NT2/D1 (cell line): ENCODE data around the gene TTC19.

Experiments used
- SUZ12 ChIP-seq: IDR thresholded peaks from 2 replicates; pipeline ENCODE4 v1.6.1; 2011; ENCODE audit not compliant: insufficient read length, insufficient read depth; ENCODE audit errors: extremely low read depth
- YY1 ChIP-seq: IDR thresholded peaks from 2 replicates; pipeline ENCODE4 v1.6.1; 2011; ENCODE audit not compliant: insufficient read length, insufficient read depth

DNA sequence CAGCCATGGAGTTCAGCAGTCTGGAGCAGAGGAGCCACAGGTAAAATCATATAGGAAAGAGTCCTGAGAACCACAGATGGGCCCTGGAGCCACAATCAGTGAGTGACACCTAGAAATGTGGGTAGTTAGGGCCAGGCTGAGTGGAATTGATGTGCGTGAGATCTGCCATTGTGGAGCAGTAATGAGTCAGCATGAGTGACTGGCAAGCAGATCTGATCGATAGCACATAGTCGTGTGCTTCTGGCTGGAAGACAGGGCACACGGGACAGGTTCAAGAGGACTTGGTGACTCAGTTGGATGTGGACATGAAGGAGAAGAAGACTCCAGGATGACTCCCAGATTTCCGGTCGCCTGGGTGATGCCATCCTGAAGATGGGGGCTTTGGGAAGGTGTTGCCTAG is 42.4 kb upstream of the TTC19 start:
- TF ChIP-seq YY1 (no peak), SUZ12 (no peak)
